HEK293 (cell line): ENCODE results near the gene NSMCE3.

ENCODE experiments used
- CTCF ChIA-PET: fragments of 350-600 bp; formaldehyde crosslinking; extraction: SDS; loops from one replicate; lab custom pipeline; 2021; ENCODE audit warnings: antibody characterized with exemption; lab: Yijun Ruan, JAX
- POLR2A ChIA-PET: fragments of 300-600 bp; formaldehyde crosslinking; extraction: SDS; loops from one replicate; lab custom pipeline; 2020; ENCODE audit warnings: antibody characterized with exemption, inconsistent platforms; lab: Yijun Ruan, JAX
- H3K27ac ChIP-seq: fragments of 200-500 bp; sonication (Bioruptor generic); 2 replicates; pipeline ENCODE4 v1.5.1; 2014; ENCODE audit warnings: low read depth, low read length, control low read depth, inconsistent platforms; ENCODE audit errors: extremely low read depth
- H3K36me3 ChIP-seq, 2 experiments: fragments of 200-500 bp in 1 of 2; sonication (Bioruptor generic) in 1 of 2; 1 replicate in 1 of 2; 2 replicates in 1 of 2; pipeline ENCODE4 v1.5.1; 2014 to 2017; ENCODE audit warnings: inconsistent platforms in 2 of 2, low read length in 2 of 2; ENCODE audit not compliant: control insufficient read depth in 2 of 2, insufficient read depth in 1 of 2
- H3K4me1 ChIP-seq: fragments of 200-500 bp; sonication (Bioruptor generic); 2 replicates; pipeline ENCODE4 v1.5.1; 2014; ENCODE audit warnings: mild to moderate bottlenecking, low read length, inconsistent platforms; ENCODE audit not compliant: control insufficient read depth, insufficient read depth
- H3K4me3 ChIP-seq: 2 replicates; pipeline ENCODE4 v1.5.1; 2011; ENCODE audit warnings: low read depth, mild to moderate bottlenecking, control low read depth, low read length, moderate library complexity
- H3K9me3 ChIP-seq: fragments of 200-500 bp; sonication (Bioruptor generic); 2 replicates; pipeline ENCODE4 v1.5.1; 2014; ENCODE audit warnings: low read depth, low read length, inconsistent platforms; ENCODE audit not compliant: control insufficient read depth, insufficient read depth
- HOXD13 ChIP-seq: sonication (generic); formaldehyde crosslinking; IDR thresholded peaks from 2 replicates; pipeline ENCODE4 v1.8.0; 2022; ENCODE audit warnings: missing genetic modification reagents, borderline replicate concordance
- KLF1 ChIP-seq: fragments of 450-650 bp; formaldehyde crosslinking; IDR thresholded peaks from 2 replicates; pipeline ENCODE4 v1.5.1; 2016; ENCODE audit warnings: missing biosample characterization, missing genetic modification characterization
- MZF1 ChIP-seq: fragments of 450-650 bp; formaldehyde crosslinking; IDR thresholded peaks from 2 replicates; pipeline ENCODE4 v1.5.1; 2017; ENCODE audit warnings: missing biosample characterization, missing genetic modification characterization, borderline replicate concordance
- REST ChIP-seq: fragments of 450-650 bp; formaldehyde crosslinking; IDR thresholded peaks from 2 replicates; pipeline ENCODE4 v1.5.1; 2016; ENCODE audit warnings: missing biosample characterization, missing genetic modification characterization
- SP2 ChIP-seq: fragments of 450-650 bp; formaldehyde crosslinking; IDR thresholded peaks from 2 replicates; pipeline ENCODE4 v1.5.1; 2016; ENCODE audit warnings: missing biosample characterization, missing genetic modification characterization
- ZBTB8A ChIP-seq: fragments of 450-650 bp; formaldehyde crosslinking; IDR thresholded peaks from 2 replicates; pipeline ENCODE4 v1.5.1; 2016; ENCODE audit warnings: missing biosample characterization, missing genetic modification characterization
- ZFP41 ChIP-seq: fragments of 450-650 bp; formaldehyde crosslinking; IDR thresholded peaks from 2 replicates; pipeline ENCODE4 v1.5.1; 2016; ENCODE audit warnings: missing biosample characterization, missing genetic modification characterization, borderline replicate concordance
- ZIC2 ChIP-seq: fragments of 450-650 bp; formaldehyde crosslinking; IDR thresholded peaks from 2 replicates; pipeline ENCODE4 v1.5.1; 2016; ENCODE audit warnings: missing biosample characterization, missing genetic modification characterization
- ZNF202 ChIP-seq: fragments of 450-650 bp; formaldehyde crosslinking; IDR thresholded peaks from 2 replicates; pipeline ENCODE4 v1.5.1; 2016; ENCODE audit warnings: missing biosample characterization, missing genetic modification characterization, borderline replicate concordance
- ZNF221 ChIP-seq: fragments of 450-650 bp; formaldehyde crosslinking; IDR thresholded peaks from 2 replicates; pipeline ENCODE4 v1.5.1; 2017; ENCODE audit warnings: missing biosample characterization, missing genetic modification characterization, borderline replicate concordance
- ZNF23 ChIP-seq: fragments of 450-650 bp; formaldehyde crosslinking; IDR thresholded peaks from 2 replicates; pipeline ENCODE4 v1.5.1; 2016; ENCODE audit warnings: missing biosample characterization, missing genetic modification characterization, borderline replicate concordance
- ZNF354C ChIP-seq: fragments of 450-650 bp; formaldehyde crosslinking; IDR thresholded peaks from 2 replicates; pipeline ENCODE4 v1.5.1; 2016; ENCODE audit warnings: missing biosample characterization, missing genetic modification characterization, low read depth, borderline replicate concordance
- ZNF366 ChIP-seq: fragments of 450-650 bp; formaldehyde crosslinking; conservative IDR thresholded peaks from 2 replicates; pipeline ENCODE4 v1.5.1; 2016; ENCODE audit warnings: missing biosample characterization, missing genetic modification characterization
- ZNF473 ChIP-seq: fragments of 450-650 bp; formaldehyde crosslinking; IDR thresholded peaks from 2 replicates; pipeline ENCODE4 v1.5.1; 2017; ENCODE audit warnings: missing biosample characterization, missing genetic modification characterization
- ZNF48 ChIP-seq: fragments of 450-650 bp; formaldehyde crosslinking; IDR thresholded peaks from 2 replicates; pipeline ENCODE4 v1.5.1; 2016; ENCODE audit warnings: missing biosample characterization, missing genetic modification characterization
- ZNF548 ChIP-seq: fragments of 450-650 bp; formaldehyde crosslinking; IDR thresholded peaks from 2 replicates; pipeline ENCODE4 v1.5.1; 2016; ENCODE audit warnings: missing biosample characterization, missing genetic modification characterization
- ZNF623 ChIP-seq: fragments of 450-650 bp; formaldehyde crosslinking; IDR thresholded peaks from 2 replicates; pipeline ENCODE4 v1.5.1; 2016; ENCODE audit warnings: missing biosample characterization, missing genetic modification characterization
- ZNF707 ChIP-seq: fragments of 450-650 bp; formaldehyde crosslinking; IDR thresholded peaks from 2 replicates; pipeline ENCODE4 v1.5.1; 2016; ENCODE audit warnings: missing biosample characterization, missing genetic modification characterization
- ZSCAN16 ChIP-seq: fragments of 450-650 bp; formaldehyde crosslinking; IDR thresholded peaks from 2 replicates; pipeline ENCODE4 v1.5.1; 2016; ENCODE audit warnings: missing biosample characterization, missing genetic modification characterization
- TF ChIP-seq, protein P1 (sequence below): fragments of 450-650 bp; formaldehyde crosslinking; IDR thresholded peaks from 2 replicates; pipeline ENCODE4 v1.5.1; 2016; ENCODE audit warnings: missing biosample characterization, missing genetic modification characterization, borderline replicate concordance
- TF ChIP-seq, protein P2 (sequence below): fragments of 450-650 bp; formaldehyde crosslinking; optimal IDR thresholded peaks from 2 replicates; pipeline ENCODE3; 2016; ENCODE audit warnings: missing biosample characterization, mild to moderate bottlenecking, missing genetic modification characterization

Gene NSMCE3

GRCh38 chr15:29309139-29309538 is 39.5 kb upstream of the NSMCE3 start:
- Histone ChIP-seq H3K27ac (no peak overlapping the region), H3K4me1 (no peaks in the 10 kb centered on the region), H3K36me3 (no peaks in the 10 kb centered on the region), H3K4me3 (no peak overlapping the region), H3K9me3 (no peaks in the 10 kb centered on the region)
- TF ChIP-seq ZFP41 (tag by site-specific recombination) (no peak), MZF1 (no peak), ZNF366 (tag by site-specific recombination) (no peak), REST (no peak), ZNF354C (tag by site-specific recombination) (no peak), ZNF48 (tag by site-specific recombination) (no peak), HOXD13 (no peak), ZNF23 (tag by site-specific recombination) (no peak), ZNF707 (tag by site-specific recombination) (no peak), ZNF221 (tag by site-specific recombination) (no peak), ZNF623 (tag by site-specific recombination) (no peak)
- TF ChIP-seq, protein P1, sequence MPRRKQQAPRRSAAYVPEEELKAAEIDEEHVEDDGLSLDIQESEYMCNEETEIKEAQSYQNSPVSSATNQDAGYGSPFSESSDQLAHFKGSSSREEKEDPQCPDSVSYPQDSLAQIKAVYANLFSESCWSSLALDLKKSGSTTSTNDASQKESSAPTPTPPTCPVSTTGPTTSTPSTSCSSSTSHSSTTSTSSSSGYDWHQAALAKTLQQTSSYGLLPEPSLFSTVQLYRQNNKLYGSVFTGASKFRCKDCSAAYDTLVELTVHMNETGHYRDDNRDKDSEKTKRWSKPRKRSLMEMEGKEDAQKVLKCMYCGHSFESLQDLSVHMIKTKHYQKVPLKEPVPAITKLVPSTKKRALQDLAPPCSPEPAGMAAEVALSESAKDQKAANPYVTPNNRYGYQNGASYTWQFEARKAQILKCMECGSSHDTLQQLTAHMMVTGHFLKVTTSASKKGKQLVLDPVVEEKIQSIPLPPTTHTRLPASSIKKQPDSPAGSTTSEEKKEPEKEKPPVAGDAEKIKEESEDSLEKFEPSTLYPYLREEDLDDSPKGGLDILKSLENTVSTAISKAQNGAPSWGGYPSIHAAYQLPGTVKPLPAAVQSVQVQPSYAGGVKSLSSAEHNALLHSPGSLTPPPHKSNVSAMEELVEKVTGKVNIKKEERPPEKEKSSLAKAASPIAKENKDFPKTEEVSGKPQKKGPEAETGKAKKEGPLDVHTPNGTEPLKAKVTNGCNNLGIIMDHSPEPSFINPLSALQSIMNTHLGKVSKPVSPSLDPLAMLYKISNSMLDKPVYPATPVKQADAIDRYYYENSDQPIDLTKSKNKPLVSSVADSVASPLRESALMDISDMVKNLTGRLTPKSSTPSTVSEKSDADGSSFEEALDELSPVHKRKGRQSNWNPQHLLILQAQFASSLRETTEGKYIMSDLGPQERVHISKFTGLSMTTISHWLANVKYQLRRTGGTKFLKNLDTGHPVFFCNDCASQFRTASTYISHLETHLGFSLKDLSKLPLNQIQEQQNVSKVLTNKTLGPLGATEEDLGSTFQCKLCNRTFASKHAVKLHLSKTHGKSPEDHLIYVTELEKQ, result no peak
- TF ChIP-seq, protein P2, sequence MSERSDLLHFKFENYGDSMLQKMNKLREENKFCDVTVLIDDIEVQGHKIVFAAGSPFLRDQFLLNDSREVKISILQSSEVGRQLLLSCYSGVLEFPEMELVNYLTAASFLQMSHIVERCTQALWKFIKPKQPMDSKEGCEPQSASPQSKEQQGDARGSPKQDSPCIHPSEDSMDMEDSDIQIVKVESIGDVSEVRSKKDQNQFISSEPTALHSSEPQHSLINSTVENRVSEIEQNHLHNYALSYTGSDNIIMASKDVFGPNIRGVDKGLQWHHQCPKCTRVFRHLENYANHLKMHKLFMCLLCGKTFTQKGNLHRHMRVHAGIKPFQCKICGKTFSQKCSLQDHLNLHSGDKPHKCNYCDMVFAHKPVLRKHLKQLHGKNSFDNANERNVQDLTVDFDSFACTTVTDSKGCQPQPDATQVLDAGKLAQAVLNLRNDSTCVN (tag by site-specific recombination), result no peak
- POLR2A ChIA-PET, result no interaction called here
- CTCF ChIA-PET, result no interaction called here

GRCh38 chr15:29308299-29308698 is 38.7 kb upstream of the NSMCE3 start:
- ChIA-PET POLR2A (no interaction called here), CTCF (no interaction called here)
- no peaks in the 10 kb centered on the region for H3K36me3 ChIP-seq
- no peak for TF ChIP-seq ZIC2 (tag by site-specific recombination)
- no peak for TF ChIP-seq ZNF548
- TF ChIP-seq ZNF23 (tag by site-specific recombination), result no peak
- no peak for TF ChIP-seq ZNF473 (tag by site-specific recombination)
- TF ChIP-seq, protein P1, result no peak
- no peak for TF ChIP-seq ZSCAN16 (tag by site-specific recombination)
- TF ChIP-seq ZNF202 (tag by site-specific recombination), result no peak
- TF ChIP-seq KLF1 (tag by site-specific recombination), result no peak
- TF ChIP-seq ZBTB8A, result no peak
- TF ChIP-seq SP2 (tag by site-specific recombination), result no peak

More at GRCh38 chr15:29308299-29308698, 38.7 kb upstream of the NSMCE3 start:
- Histone ChIP-seq H3K4me1 (no peaks in the 10 kb centered on the region), H3K27ac (no peak overlapping the region), H3K9me3 (no peaks in the 10 kb centered on the region), H3K4me3 (no peak overlapping the region)
